ENCODE measurements around the gene AUTS2.

The AUTS2 gene

DNA sequence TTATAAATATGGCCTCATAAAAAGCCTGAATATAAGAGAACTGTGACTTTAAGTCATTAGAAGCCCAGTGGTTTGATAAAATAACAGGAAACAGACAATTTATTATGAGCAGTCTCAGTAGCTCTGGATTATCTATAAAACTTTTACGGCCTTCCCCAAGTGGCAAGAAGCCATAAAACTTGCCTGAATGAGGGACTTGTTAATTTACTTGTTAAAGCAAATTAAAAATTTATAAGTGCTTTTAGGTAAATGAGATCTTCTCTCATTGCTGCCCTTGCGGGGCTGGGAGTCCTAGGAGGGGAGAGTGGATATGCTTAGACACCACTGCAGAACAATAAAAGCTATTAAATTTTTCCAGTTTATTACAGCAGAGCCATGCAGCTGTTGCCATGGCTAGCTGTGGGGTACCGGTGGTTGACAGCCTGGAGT is 499.9 kb downstream of the AUTS2 start:
- H3K4me1 ChIP-seq (ENCODE audit: control insufficient read depth, low read depth, low read length) = peaks cover 2% of the 10 kb centered on the region

GRCh38 chr7:70098905-70099672 is 500.8 kb downstream of the AUTS2 start:
- Histone ChIP-seq H2BK120ac (ENCODE audit: low read depth, low read length) (no peak overlapping the region), H3K9ac (ENCODE audit: low read length) (no peak overlapping the region), H2AK5ac (ENCODE audit: low read length) (no peak overlapping the region), H3K18ac (ENCODE audit: low read length) (no peak overlapping the region), H2BK15ac (replicated peaks; ENCODE audit: low read depth) (no peak overlapping the region), H3K56ac (ENCODE audit: low read length) (no peak overlapping the region), H3K79me1 (ENCODE audit: low read length) (no peaks in the 10 kb centered on the region), H3K79me2 (ENCODE audit: control insufficient read depth, insufficient read depth, low read length) (no peaks in the 10 kb centered on the region), H2BK5ac (ENCODE audit: low read length) (no peak overlapping the region), H3K27ac (ENCODE audit: low read depth, low read length) (no peak overlapping the region), H4K8ac (ENCODE audit: low read depth, low read length) (no peak overlapping the region), H3K27me3 (ENCODE audit: insufficient read depth, low read length, poor library complexity) (no peaks in the 10 kb centered on the region), H3K4me3 (ENCODE audit: low read length) (no peak overlapping the region), H3K4me1 (ENCODE audit: control insufficient read depth, low read depth, low read length) (peaks cover 2% of the 10 kb centered on the region), H3K4ac (ENCODE audit: low read depth, low read length) (no peak overlapping the region), H3K23ac (ENCODE audit: low read length) (no peak overlapping the region), H3K4me2 (ENCODE audit: low read length) (no peak overlapping the region), H4K5ac (ENCODE audit: low read length) (no peak overlapping the region), H3K36me3 (ENCODE audit: control insufficient read depth, insufficient read depth, low read length) (no peaks in the 10 kb centered on the region)
- no CpG with 5 or more reads among the region's 7 CpGs for WGBS (ENCODE audit: extremely low coverage, insufficient coverage, low lambda C conversion rate)
- DNase-seq = no peak

More for the DNA sequence above, 499.9 kb downstream of the AUTS2 start:
- Histone ChIP-seq H3K27me3 (ENCODE audit: insufficient read depth, low read length, poor library complexity) (no peaks in the 10 kb centered on the region), H3K27ac (ENCODE audit: low read depth, low read length) (no peak overlapping the region), H3K4me3 (ENCODE audit: low read length) (no peak overlapping the region), H2BK120ac (ENCODE audit: low read depth, low read length) (no peak overlapping the region), H2AK5ac (ENCODE audit: low read length) (no peak overlapping the region), H2BK5ac (ENCODE audit: low read length) (no peak overlapping the region), H3K79me1 (ENCODE audit: low read length) (no peaks in the 10 kb centered on the region), H3K23ac (ENCODE audit: low read length) (no peak overlapping the region), H4K5ac (ENCODE audit: low read length) (no peak overlapping the region), H3K18ac (ENCODE audit: low read length) (no peak overlapping the region), H3K4me2 (ENCODE audit: low read length) (no peak overlapping the region), H3K79me2 (ENCODE audit: control insufficient read depth, insufficient read depth, low read length) (no peaks in the 10 kb centered on the region), H4K8ac (ENCODE audit: low read depth, low read length) (no peak overlapping the region), H3K4ac (ENCODE audit: low read depth, low read length) (no peak overlapping the region), H3K36me3 (ENCODE audit: control insufficient read depth, insufficient read depth, low read length) (no peaks in the 10 kb centered on the region), H2BK15ac (replicated peaks; ENCODE audit: low read depth) (no peak overlapping the region), H3K9ac (ENCODE audit: low read length) (no peak overlapping the region), H3K56ac (ENCODE audit: low read length) (no peak overlapping the region)
- DNase-seq = no peak
- no CpG with 5 or more reads among the region's 3 CpGs for WGBS (ENCODE audit: extremely low coverage, insufficient coverage, low lambda C conversion rate)

- no peak overlapping the region for H3K23ac ChIP-seq (ENCODE audit: low read length)
- DNase-seq = no peak
- H2AK5ac ChIP-seq (ENCODE audit: low read length) = no peak overlapping the region
- H4K8ac ChIP-seq (ENCODE audit: low read depth, low read length) = no peak overlapping the region
- no peaks in the 10 kb centered on the region for H3K4me1 ChIP-seq (ENCODE audit: control insufficient read depth, low read depth, low read length)
- no peak overlapping the region for H2BK15ac ChIP-seq (replicated peaks; ENCODE audit: low read depth)
- H3K27me3 ChIP-seq (ENCODE audit: insufficient read depth, low read length, poor library complexity) = no peaks in the 10 kb centered on the region
- H3K4me3 ChIP-seq (ENCODE audit: low read length) = no peak overlapping the region
- no peak overlapping the region for H2BK5ac ChIP-seq (ENCODE audit: low read length)
- WGBS (ENCODE audit: extremely low coverage, insufficient coverage, low lambda C conversion rate) = no CpG with 5 or more reads among the region's 1 CpG
- H3K79me2 ChIP-seq (ENCODE audit: control insufficient read depth, insufficient read depth, low read length) = no peaks in the 10 kb centered on the region
- no peak overlapping the region for H3K9ac ChIP-seq (ENCODE audit: low read length)
- no peak overlapping the region for H3K18ac ChIP-seq (ENCODE audit: low read length)
- H3K36me3 ChIP-seq (ENCODE audit: control insufficient read depth, insufficient read depth, low read length) = no peaks in the 10 kb centered on the region
- no peak overlapping the region for H3K27ac ChIP-seq (ENCODE audit: low read depth, low read length)
- no peak overlapping the region for H3K4ac ChIP-seq (ENCODE audit: low read depth, low read length)
- no peaks in the 10 kb centered on the region for H3K79me1 ChIP-seq (ENCODE audit: low read length)
- no peak overlapping the region for H4K5ac ChIP-seq (ENCODE audit: low read length)
- no peak overlapping the region for H2BK120ac ChIP-seq (ENCODE audit: low read depth, low read length)
- no peak overlapping the region for H3K4me2 ChIP-seq (ENCODE audit: low read length)
- no peak overlapping the region for H3K56ac ChIP-seq (ENCODE audit: low read length)
These were observed 506.0 kb downstream of the AUTS2 start for GRCh38 chr7:70104243-70104642.

DNA sequence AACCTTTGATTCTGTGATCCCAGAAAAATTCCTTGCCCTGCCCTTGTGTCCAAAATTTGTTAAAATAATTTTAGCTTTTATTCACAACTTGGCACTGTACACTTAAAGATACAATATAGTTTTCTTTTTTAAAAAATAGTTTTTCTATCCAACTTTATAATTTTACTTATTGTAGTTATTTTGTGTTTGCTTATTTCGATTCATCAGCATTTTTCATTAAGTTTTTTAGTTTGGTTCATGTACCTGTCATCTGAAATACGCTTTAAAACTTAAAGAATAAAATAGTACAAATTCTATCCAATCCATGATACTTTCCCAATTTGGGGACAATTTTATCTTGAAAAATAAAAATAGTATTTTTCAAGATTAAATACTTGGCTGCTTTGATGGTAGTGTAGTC is 514.8 kb downstream of the AUTS2 start:
- no peak overlapping the region for H3K23ac ChIP-seq (ENCODE audit: low read length)
- H3K9ac ChIP-seq (ENCODE audit: low read length) = no peak overlapping the region
- H4K5ac ChIP-seq (ENCODE audit: low read length) = no peak overlapping the region
- no peaks in the 10 kb centered on the region for H3K36me3 ChIP-seq (ENCODE audit: control insufficient read depth, insufficient read depth, low read length)
- no CpG with 5 or more reads among the region's 2 CpGs for WGBS (ENCODE audit: extremely low coverage, insufficient coverage, low lambda C conversion rate)
- H3K27ac ChIP-seq (ENCODE audit: low read depth, low read length) = no peak overlapping the region
- no peak overlapping the region for H3K4ac ChIP-seq (ENCODE audit: low read depth, low read length)
- no peak overlapping the region for H2AK5ac ChIP-seq (ENCODE audit: low read length)
- H2BK15ac ChIP-seq (replicated peaks; ENCODE audit: low read depth) = no peak overlapping the region
- no peak overlapping the region for H3K4me3 ChIP-seq (ENCODE audit: low read length)
- no peaks in the 10 kb centered on the region for H3K4me1 ChIP-seq (ENCODE audit: control insufficient read depth, low read depth, low read length)
- no peak overlapping the region for H3K4me2 ChIP-seq (ENCODE audit: low read length)
- no peak overlapping the region for H4K8ac ChIP-seq (ENCODE audit: low read depth, low read length)
- H2BK5ac ChIP-seq (ENCODE audit: low read length) = no peak overlapping the region
- H3K79me2 ChIP-seq (ENCODE audit: control insufficient read depth, insufficient read depth, low read length) = no peaks in the 10 kb centered on the region
- H3K27me3 ChIP-seq (ENCODE audit: insufficient read depth, low read length, poor library complexity) = no peaks in the 10 kb centered on the region
- no peak overlapping the region for H3K18ac ChIP-seq (ENCODE audit: low read length)
- H3K56ac ChIP-seq (ENCODE audit: low read length) = no peak overlapping the region
- DNase-seq = no peak
- H2BK120ac ChIP-seq (ENCODE audit: low read depth, low read length) = no peak overlapping the region
- no peaks in the 10 kb centered on the region for H3K79me1 ChIP-seq (ENCODE audit: low read length)

DNA sequence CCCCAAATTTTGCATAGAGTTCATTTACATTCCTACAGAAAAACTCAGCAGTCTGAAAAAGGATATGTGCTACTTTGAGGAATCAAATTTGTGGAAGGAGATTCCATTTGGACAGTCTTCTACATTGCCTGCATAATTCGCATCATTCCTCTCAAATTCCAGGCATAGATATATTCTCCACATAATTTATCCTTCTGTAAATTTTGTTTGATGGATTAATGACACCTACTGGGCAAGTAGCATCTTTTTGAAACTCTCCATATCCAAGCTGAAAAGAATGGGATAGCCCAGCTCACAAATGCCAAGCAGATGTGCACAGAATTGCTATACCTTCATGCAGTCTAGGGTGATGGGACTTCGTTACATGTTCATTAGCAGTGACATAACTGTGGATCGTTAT is 515.3 kb downstream of the AUTS2 start:
- no peak overlapping the region for H2BK15ac ChIP-seq (replicated peaks; ENCODE audit: low read depth)
- H2AK5ac ChIP-seq (ENCODE audit: low read length) = no peak overlapping the region
- H3K23ac ChIP-seq (ENCODE audit: low read length) = no peak overlapping the region
- H2BK5ac ChIP-seq (ENCODE audit: low read length) = no peak overlapping the region
- H3K36me3 ChIP-seq (ENCODE audit: control insufficient read depth, insufficient read depth, low read length) = no peaks in the 10 kb centered on the region
- no peak overlapping the region for H3K4me3 ChIP-seq (ENCODE audit: low read length)
- no peak overlapping the region for H3K9ac ChIP-seq (ENCODE audit: low read length)
- H2BK120ac ChIP-seq (ENCODE audit: low read depth, low read length) = no peak overlapping the region
- H3K4ac ChIP-seq (ENCODE audit: low read depth, low read length) = no peak overlapping the region
- no peaks in the 10 kb centered on the region for H3K79me2 ChIP-seq (ENCODE audit: control insufficient read depth, insufficient read depth, low read length)
- no peak overlapping the region for H3K27ac ChIP-seq (ENCODE audit: low read depth, low read length)
- no peak overlapping the region for H4K5ac ChIP-seq (ENCODE audit: low read length)
- no peak overlapping the region for H3K4me2 ChIP-seq (ENCODE audit: low read length)
- no peaks in the 10 kb centered on the region for H3K4me1 ChIP-seq (ENCODE audit: control insufficient read depth, low read depth, low read length)
- H3K79me1 ChIP-seq (ENCODE audit: low read length) = no peaks in the 10 kb centered on the region
- no CpG with 5 or more reads among the region's 3 CpGs for WGBS (ENCODE audit: extremely low coverage, insufficient coverage, low lambda C conversion rate)
- no peak for DNase-seq
- H3K27me3 ChIP-seq (ENCODE audit: insufficient read depth, low read length, poor library complexity) = no peaks in the 10 kb centered on the region
- H4K8ac ChIP-seq (ENCODE audit: low read depth, low read length) = no peak overlapping the region
- H3K56ac ChIP-seq (ENCODE audit: low read length) = no peak overlapping the region
- no peak overlapping the region for H3K18ac ChIP-seq (ENCODE audit: low read length)

GRCh38 chr7:70114806-70115205 is 516.5 kb downstream of the AUTS2 start:
- Histone ChIP-seq H3K27ac (ENCODE audit: low read depth, low read length) (no peak overlapping the region), H3K36me3 (ENCODE audit: control insufficient read depth, insufficient read depth, low read length) (no peaks in the 10 kb centered on the region), H3K79me1 (ENCODE audit: low read length) (no peaks in the 10 kb centered on the region), H2BK5ac (ENCODE audit: low read length) (no peak overlapping the region), H3K4ac (ENCODE audit: low read depth, low read length) (no peak overlapping the region), H3K9ac (ENCODE audit: low read length) (no peak overlapping the region), H2BK120ac (ENCODE audit: low read depth, low read length) (no peak overlapping the region), H2BK15ac (replicated peaks; ENCODE audit: low read depth) (no peak overlapping the region), H3K4me3 (ENCODE audit: low read length) (no peak overlapping the region), H3K4me1 (ENCODE audit: control insufficient read depth, low read depth, low read length) (no peaks in the 10 kb centered on the region), H4K5ac (ENCODE audit: low read length) (no peak overlapping the region), H3K4me2 (ENCODE audit: low read length) (no peak overlapping the region), H3K23ac (ENCODE audit: low read length) (no peak overlapping the region), H3K27me3 (ENCODE audit: insufficient read depth, low read length, poor library complexity) (no peaks in the 10 kb centered on the region), H2AK5ac (ENCODE audit: low read length) (no peak overlapping the region), H3K18ac (ENCODE audit: low read length) (no peak overlapping the region), H4K8ac (ENCODE audit: low read depth, low read length) (no peak overlapping the region), H3K79me2 (ENCODE audit: control insufficient read depth, insufficient read depth, low read length) (no peaks in the 10 kb centered on the region), H3K56ac (ENCODE audit: low read length) (no peak overlapping the region)
- DNase-seq = no peak
- WGBS (ENCODE audit: extremely low coverage, insufficient coverage, low lambda C conversion rate) = no CpG with 5 or more reads among the region's 2 CpGs

Data from mesendoderm (in vitro differentiated cells).